Endodermal cell (in vitro differentiated cells): Measurements from ENCODE around the gene CXCL6. TPM values are rescaled to one million over a fixed set of nuclear protein-coding genes. Genes with fewer than 3 reads are reported as not detected.
A peak's percentile ranks its signal among the peaks of the same experiment; 100 is the strongest.

Experiments used
- DNase-seq: peaks from one replicate; pipeline ENCODE4 v3.0.0-alpha.2; 2017
- H3K27ac ChIP-seq: 2 replicates; pipeline ENCODE4 v1.5.1; 2013; ENCODE audit warnings: mild to moderate bottlenecking, low read depth, low read length, moderate library complexity
- H3K27me3 ChIP-seq: 2 replicates; pipeline ENCODE4 v1.6.1; 2013; ENCODE audit warnings: mild to moderate bottlenecking, low read length, moderate library complexity; ENCODE audit not compliant: insufficient read depth, control insufficient read depth, poor library complexity, severe bottlenecking
- H3K36me3 ChIP-seq: 2 replicates; pipeline ENCODE4 v1.7.0; 2013; ENCODE audit warnings: mild to moderate bottlenecking, low read length, moderate library complexity; ENCODE audit not compliant: control insufficient read depth, insufficient read depth
- H3K4me1 ChIP-seq: one replicate; pipeline ENCODE4 v1.7.0; 2013; ENCODE audit warnings: low read length; ENCODE audit not compliant: control insufficient read depth, insufficient read depth
- H3K4me3 ChIP-seq: 2 replicates; pipeline ENCODE4 v1.5.1; 2013; ENCODE audit warnings: mild to moderate bottlenecking, low read length, moderate library complexity
- H3K9ac ChIP-seq: 2 replicates; pipeline ENCODE4 v1.6.1; 2013; ENCODE audit warnings: mild to moderate bottlenecking, low read length, moderate library complexity; ENCODE audit not compliant: poor library complexity, severe bottlenecking; ENCODE audit errors: extremely low read depth
- H3K9me3 ChIP-seq: 2 replicates; pipeline ENCODE4 v1.6.1; 2013; ENCODE audit warnings: mild to moderate bottlenecking, low read length, moderate library complexity; ENCODE audit not compliant: control insufficient read depth
- H3K27ac Mint-ChIP-seq: 2 replicates; pipeline ENCODE4 v1.8.0; 2020; ENCODE audit warnings: mixed read lengths
- H3K27me3 Mint-ChIP-seq: 2 replicates; pipeline ENCODE4 v1.8.0; 2021; ENCODE audit warnings: mild to moderate bottlenecking, mixed read lengths; ENCODE audit not compliant: insufficient read depth
- H3K36me3 Mint-ChIP-seq: 2 replicates; pipeline ENCODE4 v1.8.0; 2020; ENCODE audit warnings: low read depth, mixed read lengths
- H3K4me1 Mint-ChIP-seq: 2 replicates; pipeline ENCODE4 v1.8.0; 2020; ENCODE audit warnings: mixed read lengths
- H3K4me3 Mint-ChIP-seq: 2 replicates; pipeline ENCODE4 v1.8.0; 2020; ENCODE audit warnings: mild to moderate bottlenecking, moderate library complexity, mixed read lengths
- H3K9me3 Mint-ChIP-seq: 2 replicates; pipeline ENCODE4 v1.8.0; 2020; ENCODE audit warnings: mild to moderate bottlenecking, mixed read lengths
- CTCF ChIP-seq: fragments of 200-600 bp; sonication (generic); conservative IDR thresholded peaks from 2 replicates; pipeline ENCODE4 v1.5.0; 2021; ENCODE audit warnings: antibody characterized with exemption, mild to moderate bottlenecking
- WGBS, 2 experiments: methylation state at CpG; one replicate each; pipeline versions ENCODE4 v1.1.5 to v1.1.7; 2013; ENCODE audit warnings: missing lambda C conversion rate in 2 of 2, mixed read lengths in 1 of 2; ENCODE audit not compliant: insufficient coverage in 1 of 2, insufficient read length in 1 of 2; 5-methylcytosine and 5-hydroxymethylcytosine counted together
- total RNA-seq, 2 donors: library from RNA; stranded (reverse); fragmentation: NEBNext Ultra II Directional in 1 of 2; extraction: Animal tissue kit (Norgen Biotek cat#: 25700) in 1 of 2; gene quantifications; 2 replicates in 1 of 2; 3 replicates in 1 of 2; pipeline ENCODE4 v1.2.1, GENCODE V29; 2021

CXCL6 gene
- total RNA-seq, 2 donors from 2014 or later, result 0.46 to 1.2 TPM

DNA sequence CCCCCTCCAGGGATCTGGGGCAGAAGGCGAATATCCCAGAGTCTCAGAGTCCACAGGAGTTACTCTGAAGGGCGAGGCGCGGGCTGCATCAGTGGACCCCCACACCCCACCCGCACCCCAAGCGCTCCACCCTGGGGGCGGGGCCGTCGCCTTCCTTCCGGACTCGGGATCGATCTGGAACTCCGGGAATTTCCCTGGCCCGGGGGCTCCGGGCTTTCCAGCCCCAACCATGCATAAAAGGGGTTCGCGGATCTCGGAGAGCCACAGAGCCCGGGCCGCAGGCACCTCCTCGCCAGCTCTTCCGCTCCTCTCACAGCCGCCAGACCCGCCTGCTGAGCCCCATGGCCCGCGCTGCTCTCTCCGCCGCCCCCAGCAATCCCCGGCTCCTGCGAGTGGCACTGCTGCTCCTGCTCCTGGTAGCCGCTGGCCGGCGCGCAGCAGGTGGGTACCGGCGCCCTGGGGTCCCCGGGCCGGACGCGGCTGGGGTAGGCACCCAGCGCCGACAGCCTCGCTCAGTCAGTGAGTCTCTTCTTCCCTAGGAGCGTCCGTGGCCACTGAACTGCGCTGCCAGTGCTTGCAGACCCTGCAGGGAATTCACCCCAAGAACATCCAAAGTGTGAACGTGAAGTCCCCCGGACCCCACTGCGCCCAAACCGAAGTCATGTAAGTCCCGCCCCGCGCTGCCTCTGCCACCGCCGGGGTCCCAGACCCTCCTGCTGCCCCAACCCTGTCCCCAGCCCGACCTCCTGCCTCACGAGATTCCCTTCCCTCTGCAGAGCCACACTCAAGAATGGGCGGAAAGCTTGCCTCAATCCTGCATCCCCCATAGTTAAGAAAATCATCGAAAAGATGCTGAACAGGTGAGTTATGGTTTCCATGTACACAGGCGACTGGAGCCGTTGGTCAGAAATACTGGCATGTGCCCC, 32.9 kb downstream of the CXCL6 start, which contains the start of gene CXCL1:
CXCL1 (plus strand) TSS at position 264 of the 926 bp plus-strand sequence; CDS start at position 342, 78 bp downstream.
- Mint-ChIP-seq H3K4me1 (peaks cover 8% of the 10 kb centered on the region), H3K4me3 (peak within 1 kb of the TSS; percentile 69), H3K9me3 (no peaks in the 10 kb centered on the region), H3K27me3 (peaks cover 54% of the 10 kb centered on the region), H3K36me3 (no peaks in the 10 kb centered on the region), H3K27ac (no peak within 1 kb of the TSS)
- no peaks in the 10 kb centered on the region for H3K9me3 ChIP-seq
- H3K36me3 ChIP-seq, result no peaks in the 10 kb centered on the region
- DNase-seq, result peak; percentile 83
- WGBS, 2 experiments, result 9 to 14% methylated on average over 26 to 61 of the region's 61 CpGs
- H3K9ac ChIP-seq, result no peak within 1 kb of the TSS
- H3K4me1 ChIP-seq, result no peaks in the 10 kb centered on the region
- no peak within 1 kb of the TSS for H3K27ac ChIP-seq
- H3K4me3 ChIP-seq, result peak within 1 kb of the TSS; percentile 80
- H3K27me3 ChIP-seq, result peaks cover 31% of the 10 kb centered on the region
- TF ChIP-seq CTCF, result no peak

GRCh38 chr4:73870260-73870659, 33.8 kb downstream of the CXCL6 start:
- H3K9me3 ChIP-seq, result no peaks in the 10 kb centered on the region
- Mint-ChIP-seq H3K36me3 (no peaks in the 10 kb centered on the region), H3K27me3 (peaks cover 56% of the 10 kb centered on the region), H3K27ac (no peak overlapping the region), H3K9me3 (no peaks in the 10 kb centered on the region), H3K4me3 (peak overlapping the region; percentile 69), H3K4me1 (peaks cover 8% of the 10 kb centered on the region)
- DNase-seq, result peak; percentile 54
- H3K4me3 ChIP-seq, result no peak overlapping the region
- H3K4me1 ChIP-seq, result no peaks in the 10 kb centered on the region
- WGBS, 2 experiments, result 90 to 100% methylated on average over 1 to 3 of the region's 3 CpGs
- H3K36me3 ChIP-seq, result no peaks in the 10 kb centered on the region
- peaks cover 31% of the 10 kb centered on the region for H3K27me3 ChIP-seq
- no peak overlapping the region for H3K9ac ChIP-seq
- H3K27ac ChIP-seq, result no peak overlapping the region
- no peak for TF ChIP-seq CTCF

DNA sequence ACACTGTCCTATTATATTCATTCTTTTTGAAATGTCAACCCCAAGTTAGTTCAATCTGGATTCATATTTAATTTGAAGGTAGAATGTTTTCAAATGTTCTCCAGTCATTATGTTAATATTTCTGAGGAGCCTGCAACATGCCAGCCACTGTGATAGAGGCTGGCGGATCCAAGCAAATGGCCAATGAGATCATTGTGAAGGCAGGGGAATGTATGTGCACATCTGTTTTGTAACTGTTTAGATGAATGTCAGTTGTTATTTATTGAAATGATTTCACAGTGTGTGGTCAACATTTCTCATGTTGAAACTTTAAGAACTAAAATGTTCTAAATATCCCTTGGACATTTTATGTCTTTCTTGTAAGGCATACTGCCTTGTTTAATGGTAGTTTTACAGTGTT, 34.3 kb downstream of the CXCL6 start:
- H3K27ac Mint-ChIP-seq, result no peak overlapping the region
- Histone ChIP-seq H3K27ac (no peak overlapping the region), H3K4me3 (no peak overlapping the region), H3K27me3 (peaks cover 31% of the 10 kb centered on the region), H3K4me1 (no peaks in the 10 kb centered on the region), H3K9me3 (no peaks in the 10 kb centered on the region), H3K36me3 (no peaks in the 10 kb centered on the region), H3K9ac (no peak overlapping the region)
- peaks cover 8% of the 10 kb centered on the region for H3K4me1 Mint-ChIP-seq
- H3K9me3 Mint-ChIP-seq, result no peaks in the 10 kb centered on the region
- no peaks in the 10 kb centered on the region for H3K36me3 Mint-ChIP-seq
- TF ChIP-seq CTCF, result no peak
- H3K27me3 Mint-ChIP-seq, result peaks cover 56% of the 10 kb centered on the region
- no peak overlapping the region for H3K4me3 Mint-ChIP-seq
- DNase-seq, result no peak
- 95 to 100% methylated on average over 1 of the region's 1 CpG for WGBS, 2 experiments
